CD4-positive, alpha-beta T cell treated with Interleukin-2 at 100 ng/mL for 4 hours (primary cell): ENCODE measurements around the gene OCSTAMP.

Source experiments
- DNase-seq: peaks from one replicate; pipeline ENCODE4 v3.0.0-alpha.2; 2020; ENCODE audit warnings: low spot score

Gene OCSTAMP

GRCh38 chr20:46573234-46573633 lies 22.8 kb upstream of the OCSTAMP start:
- DNase-seq = no peak

DNA sequence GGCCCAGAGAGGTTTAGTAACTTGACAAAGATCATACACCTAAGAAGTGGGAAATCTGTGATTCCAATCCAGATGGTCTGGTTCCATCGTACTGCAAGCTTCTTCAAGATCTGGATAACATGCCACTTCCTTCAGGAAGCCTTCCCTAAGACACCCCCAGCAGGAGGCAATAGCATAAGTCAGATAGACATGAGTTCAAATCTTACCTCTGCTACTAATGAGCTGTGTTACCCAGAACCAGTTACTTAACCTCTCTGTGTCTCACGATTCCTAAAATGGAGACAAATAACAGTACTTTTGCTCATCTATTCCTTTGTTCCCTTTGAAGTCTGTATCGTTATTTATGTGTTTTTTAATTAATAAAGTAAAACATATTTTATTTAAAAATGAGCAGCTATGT lies 22.3 kb upstream of the OCSTAMP start:
- no peak for DNase-seq

DNA sequence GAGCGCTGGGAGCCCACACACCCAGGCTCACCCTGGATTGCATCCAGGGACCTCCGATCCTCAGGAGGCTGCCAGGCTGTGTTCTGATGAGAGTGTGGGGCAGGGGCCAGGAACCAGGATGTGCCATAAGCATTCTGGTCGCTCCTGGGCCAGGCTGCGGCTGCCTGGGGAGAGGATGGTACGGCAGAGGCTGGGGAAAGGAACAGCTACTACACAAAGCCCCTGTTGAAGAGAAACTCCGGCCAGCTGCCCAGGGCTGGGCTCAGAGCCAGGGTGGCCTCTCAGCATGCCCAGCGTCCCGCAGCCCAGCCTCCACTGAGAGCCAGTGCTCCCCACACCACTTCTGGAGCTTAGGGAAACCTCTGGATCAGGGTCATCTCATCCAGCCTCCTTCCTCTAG lies 21.7 kb upstream of the OCSTAMP start:
- no peak for DNase-seq

- no peak for DNase-seq
These were observed 21.0 kb upstream of the OCSTAMP start for GRCh38 chr20:46571418-46571817.

DNA sequence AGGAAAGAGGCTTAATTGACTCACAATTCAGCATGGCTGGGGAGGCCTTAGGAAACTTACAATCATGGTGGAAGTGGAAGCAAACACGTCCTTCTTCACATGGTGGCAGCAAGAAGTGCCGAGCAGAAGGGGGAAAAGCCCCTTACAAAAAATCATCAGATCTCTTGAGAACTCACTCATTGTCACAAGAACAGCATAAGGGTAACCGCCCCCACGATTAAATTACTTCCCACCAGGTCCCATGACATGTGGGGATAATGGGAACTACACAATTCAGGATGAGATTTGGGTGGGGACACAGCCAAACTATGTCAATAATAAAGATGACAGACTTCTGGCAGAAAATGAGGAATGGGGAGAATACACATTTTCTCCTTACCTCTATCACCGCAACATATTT lies 20.5 kb upstream of the OCSTAMP start:
- DNase-seq = no peak

GRCh38 chr20:46569961-46570360 lies 19.5 kb upstream of the OCSTAMP start:
- DNase-seq = no peak

GRCh38 chr20:46568570-46569129 lies 18.2 kb upstream of the OCSTAMP start:
- no peak for DNase-seq

GRCh38 chr20:46566125-46566524 lies 15.7 kb upstream of the OCSTAMP start:
- DNase-seq = no peak

DNA sequence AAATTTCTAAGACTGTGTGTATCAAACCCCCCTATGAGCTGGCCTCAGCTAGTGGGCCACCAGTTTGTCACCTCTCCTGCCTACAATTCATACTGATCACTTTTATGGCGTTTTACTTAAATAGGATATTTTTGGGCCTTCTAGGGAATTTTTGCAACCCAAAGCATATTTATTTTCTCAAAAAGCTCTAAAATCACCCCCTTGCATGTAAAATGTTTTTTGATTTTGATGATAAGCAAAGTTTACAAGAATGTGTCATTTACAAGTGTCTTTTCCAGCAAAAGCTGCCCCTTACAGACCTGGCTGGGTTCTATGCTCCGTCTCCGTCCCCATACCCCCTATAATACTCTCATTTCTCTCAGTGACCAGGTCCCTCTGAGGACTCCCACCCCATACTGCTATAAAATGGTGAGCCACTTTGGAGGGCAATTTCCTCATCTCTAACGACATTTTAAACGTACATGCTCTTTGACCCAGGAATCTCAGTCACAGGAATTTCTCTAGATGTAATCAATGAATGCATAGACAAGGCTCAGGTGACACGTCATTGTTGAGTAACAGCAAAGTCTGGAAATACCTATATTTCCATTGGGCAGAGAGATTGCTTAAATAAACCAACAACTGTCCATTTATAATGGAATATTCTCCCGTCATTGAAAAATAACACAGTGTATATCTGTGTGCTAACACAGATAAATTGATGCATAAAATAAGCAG lies 13.9 kb upstream of the OCSTAMP start:
- no peak for DNase-seq

DNA sequence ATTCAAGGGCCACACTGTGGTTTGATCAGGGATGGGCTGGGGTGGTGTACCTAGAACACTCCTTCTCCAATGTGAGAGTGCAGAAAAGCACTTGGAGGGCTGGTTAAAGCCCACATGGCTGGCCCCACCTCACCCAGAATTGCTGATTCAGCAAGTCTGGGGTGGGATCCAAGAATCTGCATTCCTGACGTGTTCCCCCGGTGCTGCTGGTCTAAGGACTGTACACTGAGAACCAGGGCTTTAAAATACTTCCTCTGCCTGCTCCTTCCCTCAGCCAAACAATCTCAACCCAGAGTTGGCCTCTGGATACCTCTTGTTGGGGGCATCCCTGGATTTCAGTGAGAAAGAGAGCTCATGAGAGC lies 13.4 kb upstream of the OCSTAMP start:
- no peak for DNase-seq

DNA sequence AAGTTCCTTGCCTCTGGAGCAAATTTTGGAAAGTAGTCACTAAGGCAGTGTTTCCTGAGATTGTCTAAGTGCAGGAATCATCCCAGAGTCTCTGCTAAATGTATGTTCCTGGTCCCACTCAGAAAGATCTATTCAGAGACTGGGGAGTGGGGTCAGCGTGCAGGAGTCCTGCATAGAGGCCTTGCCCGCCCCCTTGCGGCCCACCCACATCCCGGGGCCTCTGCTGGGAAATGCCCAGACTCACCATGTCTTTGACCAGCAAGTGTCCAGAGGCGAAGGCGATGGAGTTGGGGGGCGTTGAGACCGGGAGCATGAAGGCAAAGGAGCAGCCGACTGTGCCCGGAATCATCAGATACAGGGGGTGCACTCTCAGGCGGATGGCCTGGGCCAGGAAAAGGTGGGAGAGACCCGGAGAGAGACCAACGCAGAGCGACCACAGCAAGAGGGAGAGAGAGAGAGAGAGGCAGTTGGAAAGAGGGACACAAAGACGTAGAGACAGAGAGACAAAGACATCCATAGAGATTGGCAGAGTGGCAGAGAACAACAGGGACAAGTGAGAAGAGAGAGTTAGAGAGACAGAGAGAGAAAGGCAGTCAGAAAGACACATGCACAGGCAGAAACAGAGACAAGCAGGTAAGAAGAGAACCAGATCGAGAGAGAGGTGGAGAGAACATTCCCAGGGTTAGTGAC lies 12.9 kb upstream of the OCSTAMP start:
- no peak for DNase-seq

DNA sequence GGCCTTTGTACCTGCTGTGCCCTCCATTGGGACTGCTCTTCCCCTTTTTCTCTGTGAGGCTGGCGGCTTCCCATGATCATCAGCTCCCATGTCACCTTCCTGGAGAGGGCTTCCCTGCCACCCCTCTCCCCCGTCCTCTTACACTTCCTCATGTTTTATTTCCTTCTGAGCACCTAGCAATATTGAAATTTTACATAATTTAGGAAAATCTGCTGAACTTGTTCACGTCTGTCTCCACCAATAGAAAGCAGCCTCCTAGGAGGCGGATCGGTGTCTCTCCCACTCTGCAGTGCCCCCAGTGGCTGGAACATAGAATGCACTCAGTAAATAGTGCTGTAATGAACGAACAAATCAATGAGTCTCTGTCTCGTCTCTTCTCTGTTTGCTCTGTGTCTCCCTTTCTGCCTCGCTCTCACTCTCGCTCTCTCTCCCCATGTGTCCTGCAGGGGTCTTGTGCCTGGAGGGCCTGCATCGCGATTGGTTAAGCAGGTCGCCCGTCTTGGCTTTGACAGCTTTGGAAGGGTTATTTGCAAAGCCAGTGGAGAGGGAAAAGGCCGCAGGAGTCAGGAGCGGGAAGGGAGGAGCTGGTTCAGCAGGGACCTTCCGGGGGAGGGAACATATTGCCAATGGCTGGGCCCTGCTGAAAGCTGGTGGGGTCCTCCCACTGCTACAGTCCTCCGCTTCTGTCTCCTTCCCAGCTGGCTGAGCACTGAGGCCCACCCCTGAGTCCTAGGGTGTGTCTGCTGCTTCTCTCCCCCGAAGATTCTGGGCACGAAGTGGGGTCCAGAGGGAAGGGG lies 12.1 kb upstream of the OCSTAMP start:
- DNase-seq = peak; percentile 64

- DNase-seq = no peak
These were observed 11.5 kb upstream of the OCSTAMP start for GRCh38 chr20:46562009-46562372.

GRCh38 chr20:46559685-46560440 lies 9.4 kb upstream of the OCSTAMP start:
- no peak for DNase-seq

GRCh38 chr20:46559001-46559400 lies 8.5 kb upstream of the OCSTAMP start:
- no peak for DNase-seq

- DNase-seq = no peak
These were observed 8.1 kb upstream of the OCSTAMP start for GRCh38 chr20:46558511-46558959.

DNA sequence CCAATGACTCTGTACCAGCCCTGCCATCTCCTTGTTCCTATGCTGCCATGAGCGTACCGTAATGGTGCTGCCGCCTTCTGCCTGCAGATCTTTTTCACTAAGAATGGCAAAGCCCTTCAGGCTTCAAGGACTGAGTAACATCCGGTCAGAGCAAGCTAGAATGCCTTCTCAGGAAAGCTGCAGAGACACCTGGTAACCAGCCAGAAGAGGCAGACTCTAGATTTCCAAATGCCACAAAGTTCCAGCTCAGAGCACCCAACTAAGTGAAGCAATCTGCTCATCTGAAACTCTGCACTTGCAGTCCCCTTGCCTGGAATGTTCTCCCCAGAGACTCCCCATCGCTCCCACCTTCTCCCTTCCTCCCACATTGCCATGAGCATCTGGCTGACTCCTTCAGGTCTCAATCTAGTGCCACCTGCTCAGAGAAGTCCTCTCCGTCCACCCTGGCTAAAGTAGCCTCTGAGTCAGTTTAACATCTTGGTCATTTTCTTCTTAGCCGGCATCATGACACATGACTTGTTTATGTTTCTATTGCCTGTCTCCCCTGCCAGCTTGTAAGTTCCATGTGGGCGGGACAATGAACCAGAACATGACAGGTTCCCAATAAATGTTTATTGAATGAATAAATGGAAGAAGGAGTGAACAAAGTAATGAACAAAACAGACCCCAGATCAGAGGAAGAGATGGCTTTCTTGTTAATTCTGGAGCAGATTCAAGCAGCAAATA lies 6.9 kb upstream of the OCSTAMP start:
- DNase-seq = no peak

GRCh38 chr20:46555370-46555956 lies 5.0 kb upstream of the OCSTAMP start:
- DNase-seq = no peak

GRCh38 chr20:46554828-46555227 lies 4.4 kb upstream of the OCSTAMP start:
- DNase-seq = no peak

- no peak for DNase-seq
These were observed 3.5 kb upstream of the OCSTAMP start for GRCh38 chr20:46553926-46554325.
